ENCODE data around the gene BATF. TPM values are rescaled to one million over a fixed set of nuclear protein-coding genes. Genes with fewer than 3 reads are reported as not detected.

BATF gene
- total RNA-seq, 2 donors from 2014 or later = not detected

GRCh38 chr14:75523771-75524171, 1.5 kb downstream of the BATF start:
- ATAC-seq (peak; percentile 38), DNase-seq (peak in 1 of 4 donors; percentile 12)
- TF ChIP-seq CTCF (IDR thresholded peaks at IDR 0.05) (no peak), POLR2A (IDR thresholded peaks at IDR 0.05) (no peak)
- peaks cover 16% of the 10 kb centered on the region for H3K4me1 ChIP-seq
- H3K27me3 ChIP-seq = no peaks in the 10 kb centered on the region
- H3K4me3 ChIP-seq = no peak overlapping the region
- no peak overlapping the region for H3K27ac ChIP-seq
- 62% methylated on average over 2 to 3 of the region's 3 CpGs for WGBS, 2 donors
- intact Hi-C loops (cut with DNase I) = no loop called here
- no peaks in the 10 kb centered on the region for H3K9me3 ChIP-seq
- H3K36me3 ChIP-seq (replicated peaks in 1 of 2; ENCODE audit: insufficient read depth in 1 of 2, low read depth in 2 of 2) = no peaks in the 10 kb centered on the region

GRCh38 chr14:75525969-75526368, 3.7 kb downstream of the BATF start:
- H3K4me1 ChIP-seq = peaks cover 15% of the 10 kb centered on the region
- DNase-seq (no peak), ATAC-seq (no peak)
- no peaks in the 10 kb centered on the region for H3K9me3 ChIP-seq
- H3K27me3 ChIP-seq = no peaks in the 10 kb centered on the region
- intact Hi-C loops (cut with DNase I) = no loop called here
- H3K27ac ChIP-seq = no peak overlapping the region
- TF ChIP-seq CTCF (IDR thresholded peaks at IDR 0.05) (no peak), POLR2A (IDR thresholded peaks at IDR 0.05) (no peak)
- H3K36me3 ChIP-seq (replicated peaks in 1 of 2; ENCODE audit: insufficient read depth in 1 of 2, low read depth in 2 of 2) = no peaks in the 10 kb centered on the region
- H3K4me3 ChIP-seq = no peak overlapping the region
- 100% methylated on average over 1 of the region's 1 CpG for WGBS, 2 donors

- intact Hi-C loops (cut with DNase I) = no loop called here
- ATAC-seq (no peak), DNase-seq (no peak)
- TF ChIP-seq POLR2A (IDR thresholded peaks at IDR 0.05) (no peak), CTCF (IDR thresholded peaks at IDR 0.05) (no peak)
- Histone ChIP-seq H3K9me3 (no peaks in the 10 kb centered on the region), H3K27ac (no peak overlapping the region), H3K27me3 (no peaks in the 10 kb centered on the region), H3K4me3 (no peak overlapping the region), H3K4me1 (no peaks in the 10 kb centered on the region), H3K36me3 (replicated peaks in 1 of 2; ENCODE audit: insufficient read depth in 1 of 2, low read depth in 2 of 2) (no peaks in the 10 kb centered on the region)
- WGBS, 2 donors = 79 to 83% methylated on average over 8 of the region's 8 CpGs
Observed at GRCh38 chr14:75527449-75528163, 5.3 kb downstream of the BATF start.

- intact Hi-C loops (cut with DNase I) = no loop called here
- H3K27me3 ChIP-seq = no peaks in the 10 kb centered on the region
Observed at GRCh38 chr14:75531256-75531655, 9.0 kb downstream of the BATF start.

More at GRCh38 chr14:75531256-75531655, 9.0 kb downstream of the BATF start:
- Histone ChIP-seq H3K4me1 (peaks cover 8% of the 10 kb centered on the region), H3K27ac (no peak overlapping the region), H3K4me3 (no peak overlapping the region), H3K36me3 (replicated peaks in 1 of 2; ENCODE audit: insufficient read depth in 1 of 2, low read depth in 2 of 2) (no peaks in the 10 kb centered on the region), H3K9me3 (no peaks in the 10 kb centered on the region)
- DNase-seq (no peak), ATAC-seq (no peak)
- 80 to 84% methylated on average over 3 of the region's 3 CpGs for WGBS, 2 donors
- TF ChIP-seq POLR2A (IDR thresholded peaks at IDR 0.05) (no peak), CTCF (IDR thresholded peaks at IDR 0.05) (no peak)
